Activated CD4-positive, alpha-beta T cell treated with anti-CD3 and anti-CD28 coated beads, Interleukin-2, Interleukin-4, amounts not matched to agents 100 ng/mL and 50 ng/mL, durations not matched to agents 16 hours and 8 hours (primary cell): ENCODE measurements around the gene MFGE8.

Experiments
- DNase-seq: peaks from one replicate; pipeline ENCODE4 v3.0.0-alpha.2; 2020; ENCODE audit warnings: low spot score

Gene MFGE8

GRCh38 chr15:88872706-88873105 lies 40.5 kb downstream of the MFGE8 start:
- no peak for DNase-seq

DNA sequence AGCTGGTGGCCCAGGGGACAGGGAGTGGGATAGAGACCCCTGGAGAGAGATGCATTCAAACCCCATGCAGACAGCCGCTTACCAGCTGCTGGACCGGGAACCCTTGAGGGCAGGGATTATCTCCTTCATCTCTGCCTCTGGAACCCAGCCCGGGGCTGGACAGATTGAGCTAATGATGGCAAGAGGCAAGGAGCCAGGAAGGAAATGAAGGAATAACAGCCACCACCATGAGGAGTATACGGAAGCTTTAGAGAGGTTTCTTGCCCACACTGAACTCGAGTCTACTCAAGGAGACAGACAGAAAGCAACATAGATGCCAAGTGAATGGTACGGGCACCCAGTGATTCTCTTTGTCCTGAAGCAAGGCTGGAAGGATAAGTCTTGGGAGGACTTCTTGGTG lies 41.1 kb downstream of the MFGE8 start:
- DNase-seq = no peak

DNA sequence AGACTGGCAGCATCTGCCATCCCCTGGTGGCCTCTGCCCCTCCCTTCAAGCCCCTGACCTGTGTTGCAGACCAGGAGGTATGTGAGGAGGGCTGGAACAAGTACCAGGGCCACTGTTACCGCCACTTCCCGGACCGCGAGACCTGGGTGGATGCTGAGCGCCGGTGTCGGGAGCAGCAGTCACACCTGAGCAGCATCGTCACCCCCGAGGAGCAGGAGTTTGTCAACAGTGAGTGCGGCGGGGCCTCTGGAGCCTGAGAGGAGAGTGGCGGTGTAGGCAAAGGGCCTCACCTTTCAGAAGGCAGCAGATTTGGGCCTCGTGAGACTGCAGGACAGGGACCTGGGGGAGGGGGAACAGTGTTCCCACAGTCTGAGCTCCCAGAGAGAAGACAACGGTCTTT lies 41.9 kb downstream of the MFGE8 start:
- no peak for DNase-seq

GRCh38 chr15:88866295-88866881 lies 46.8 kb downstream of the MFGE8 start:
- DNase-seq = no peak

DNA sequence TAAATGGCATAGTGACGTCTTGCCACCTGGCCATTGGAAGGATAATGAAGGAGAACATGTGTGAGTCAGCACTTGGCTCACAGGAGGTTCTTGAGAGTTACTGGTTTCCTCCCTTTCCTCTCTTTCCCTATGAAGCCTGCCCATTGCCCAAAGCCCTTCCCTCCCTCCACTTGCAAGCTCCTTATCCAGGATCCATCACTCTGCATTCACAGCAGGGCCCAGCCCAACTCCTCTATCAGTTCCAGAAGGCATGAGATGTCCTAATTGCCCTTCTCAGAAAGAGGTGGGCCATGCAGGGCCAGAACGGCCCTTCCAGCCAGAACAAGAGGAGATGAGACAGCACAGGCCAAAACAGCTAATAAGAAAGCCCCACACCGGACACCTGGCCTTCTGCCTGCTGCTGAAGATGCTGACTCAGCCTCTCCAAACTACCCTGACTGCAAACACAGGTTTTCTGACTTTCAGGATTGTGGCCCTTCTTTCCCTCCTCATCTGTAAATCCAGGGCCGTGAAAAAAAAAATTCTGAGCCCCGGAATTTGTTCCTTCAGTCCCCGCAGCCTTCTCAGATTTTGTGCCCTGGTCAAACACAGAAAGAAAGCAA lies 47.6 kb downstream of the MFGE8 start:
- no peak for DNase-seq

- DNase-seq = no peak
These were observed 48.2 kb downstream of the MFGE8 start for GRCh38 chr15:88864861-88865497.

GRCh38 chr15:88863412-88863811 lies 49.8 kb downstream of the MFGE8 start:
- DNase-seq = no peak

DNA sequence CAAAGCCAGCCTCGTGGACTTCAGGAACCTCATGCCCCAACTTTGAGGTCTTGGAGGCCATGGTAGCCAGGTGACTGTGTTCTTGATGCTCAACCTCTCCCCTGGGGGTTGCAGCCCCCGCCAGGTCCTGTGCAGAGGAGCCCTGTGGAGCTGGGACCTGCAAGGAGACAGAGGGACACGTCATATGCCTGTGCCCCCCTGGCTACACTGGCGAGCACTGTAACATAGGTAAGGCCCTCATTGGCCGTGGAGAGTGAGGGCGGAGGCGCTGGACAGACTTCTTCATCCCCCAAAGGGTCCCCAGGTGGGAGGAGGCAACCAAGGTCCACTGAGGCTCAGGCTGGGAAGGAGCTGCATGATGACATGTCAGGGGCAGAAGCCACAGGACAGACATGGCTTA lies 53.0 kb downstream of the MFGE8 start:
- no peak for DNase-seq

- DNase-seq = no peak
These were observed 53.6 kb downstream of the MFGE8 start for GRCh38 chr15:88859550-88859949.

DNA sequence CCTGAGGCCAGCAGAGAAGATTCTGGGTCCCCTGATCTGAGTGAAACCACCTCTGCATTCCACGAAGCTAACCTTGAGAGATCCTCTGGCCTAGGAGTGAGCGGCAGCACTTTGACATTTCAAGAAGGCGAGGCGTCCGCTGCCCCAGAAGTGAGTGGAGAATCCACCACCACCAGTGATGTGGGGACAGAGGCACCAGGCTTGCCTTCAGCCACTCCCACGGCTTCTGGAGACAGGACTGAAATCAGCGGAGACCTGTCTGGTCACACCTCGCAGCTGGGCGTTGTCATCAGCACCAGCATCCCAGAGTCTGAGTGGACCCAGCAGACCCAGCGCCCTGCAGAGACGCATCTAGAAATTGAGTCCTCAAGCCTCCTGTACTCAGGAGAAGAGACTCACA lies 54.2 kb downstream of the MFGE8 start:
- no peak for DNase-seq

- no peak for DNase-seq
These were observed 60.7 kb downstream of the MFGE8 start for GRCh38 chr15:88852476-88852875.

DNA sequence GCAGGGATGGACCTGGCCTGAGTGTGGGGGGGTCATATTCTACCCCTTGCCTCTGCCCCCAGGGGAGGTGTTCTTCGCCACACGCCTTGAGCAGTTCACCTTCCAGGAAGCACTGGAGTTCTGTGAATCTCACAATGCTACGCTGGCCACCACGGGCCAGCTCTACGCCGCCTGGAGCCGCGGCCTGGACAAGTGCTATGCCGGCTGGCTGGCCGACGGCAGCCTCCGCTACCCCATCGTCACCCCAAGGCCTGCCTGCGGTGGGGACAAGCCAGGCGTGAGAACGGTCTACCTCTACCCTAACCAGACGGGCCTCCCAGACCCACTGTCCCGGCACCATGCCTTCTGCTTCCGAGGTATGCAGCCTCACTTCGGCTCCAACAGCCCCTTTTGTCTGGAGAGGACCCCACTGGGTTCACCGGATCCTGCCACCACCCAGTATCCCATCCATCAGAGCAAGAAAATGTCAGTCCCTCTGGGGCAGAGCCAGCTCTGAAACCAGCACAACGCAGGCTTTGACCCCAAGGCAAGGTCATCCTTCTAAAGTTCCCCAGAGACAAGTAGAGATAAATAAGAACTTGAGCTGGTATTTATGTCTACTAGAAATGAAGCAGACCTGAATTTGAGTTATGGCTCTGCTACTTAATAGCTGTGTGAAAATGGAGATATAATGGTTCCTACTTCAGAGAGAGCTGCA lies 63.7 kb downstream of the MFGE8 start:
- DNase-seq = no peak
